ENCODE measurements around the gene COPB2. TPM values are rescaled to one million over a fixed set of nuclear protein-coding genes. Genes with fewer than 3 reads are reported as not detected.

COPB2 gene
- total RNA-seq, 1 donor from 2014 or later = 159 TPM

- DNase-seq (ENCODE audit: low read depth) = peak; percentile 57
Observed at GRCh38 chr3:139309880-139310279, 79.6 kb downstream of the COPB2 start.

- no peak for DNase-seq (ENCODE audit: low read depth)
Observed at GRCh38 chr3:139309061-139309591, 80.3 kb downstream of the COPB2 start.

GRCh38 chr3:139308560-139308959 is 80.9 kb downstream of the COPB2 start:
- no peak for DNase-seq (ENCODE audit: low read depth)

GRCh38 chr3:139307601-139308555 is 81.6 kb downstream of the COPB2 start:
- DNase-seq (ENCODE audit: low read depth) = no peak

Other genes starting within 250 kb of the COPB2 start
- 70.2 and 78.3 TPM in 2 replicates for gene MRPS22, start 45.6 kb downstream of the COPB2 start, total RNA-seq
- 0.78 and 0.94 TPM in 2 replicates for gene RBP2, start 86.9 kb upstream of the COPB2 start, total RNA-seq
- gene RBP1, start 150.1 kb upstream of the COPB2 start, total RNA-seq = 8.9 and 9.6 TPM in 2 replicates